H1 (cell line): ENCODE measurements around the gene SEC31A. TPM values are rescaled to one million over a fixed set of nuclear protein-coding genes. Genes with fewer than 3 reads are reported as not detected.
"Not testable (repeated sequence)": the region's sequence is repeated elsewhere in the genome, so short reads cannot be mapped to it uniquely, and the experiment has no call there.

Experiments used
- CTCF ChIA-PET: fragments of 300-600 bp; sonication (Branson Sonifier 250); formaldehyde crosslinking; loops from one replicate; lab custom pipeline; 2021; ENCODE audit not compliant: partially characterized antibody; lab: Charles Lee
- POLR2A ChIA-PET: fragments of 300-600 bp; sonication (Branson Sonifier 250); formaldehyde crosslinking; loops from one replicate; lab custom pipeline; 2021; ENCODE audit warnings: inconsistent platforms; ENCODE audit not compliant: partially characterized antibody; lab: Charles Lee
- DNase-seq, 2 experiments: peaks; one replicate each; pipeline versions ENCODE4 v3.0.0 to v3.0.0-alpha.2; 2010 to 2022; ENCODE audit warnings: low spot score in 2 of 2, low read depth in 1 of 2, mixed read lengths in 1 of 2
- FAIRE-seq: peaks from 2 replicates; lab custom pipeline; 2011; peaks lifted over from hg19 to GRCh38; lab: Jason Lieb, UNC
- H2AFZ ChIP-seq: 2 replicates; pipeline ENCODE4 v1.8.1; 2012; ENCODE audit warnings: low read length, inconsistent platforms
- H2AK5ac ChIP-seq: 2 replicates; pipeline ENCODE4 v1.6.1; 2013; ENCODE audit warnings: low read depth, low read length
- H2BK120ac ChIP-seq: replicated peaks from 2 replicates; pipeline ENCODE3; 2013; ENCODE audit warnings: low read depth, low read length, inconsistent platforms
- H2BK12ac ChIP-seq: 2 replicates; pipeline ENCODE4 v1.6.1; 2013; ENCODE audit warnings: low read depth, low read length
- H2BK15ac ChIP-seq: 2 replicates; pipeline ENCODE4 v1.6.1; 2013; ENCODE audit warnings: low read length
- H2BK20ac ChIP-seq: 2 replicates; pipeline ENCODE4 v1.6.1; 2013; ENCODE audit warnings: low read length
- H2BK5ac ChIP-seq: 2 replicates; pipeline ENCODE4 v1.6.1; 2013; ENCODE audit warnings: low read depth, low read length
- H3K14ac ChIP-seq: 2 replicates; pipeline ENCODE4 v1.6.1; 2013; ENCODE audit warnings: inconsistent platforms; ENCODE audit not compliant: insufficient read length
- H3K18ac ChIP-seq: 2 replicates; pipeline ENCODE4 v1.6.1; 2013; ENCODE audit warnings: low read length; ENCODE audit errors: extremely low read depth
- H3K23ac ChIP-seq: 2 replicates; pipeline ENCODE4 v1.6.1; 2013; ENCODE audit warnings: inconsistent platforms; ENCODE audit not compliant: insufficient read length
- H3K23me2 ChIP-seq: 2 replicates; pipeline ENCODE4 v1.6.1; 2013; ENCODE audit warnings: low read depth, low read length
- H3K27ac ChIP-seq: 2 replicates; pipeline ENCODE4 v1.6.1; 2011; ENCODE audit warnings: low read depth, low read length, inconsistent platforms
- H3K27me3 ChIP-seq, 4 experiments: replicated peaks in 1 of 4; 1 replicate in 1 of 4; 2 replicates in 3 of 4; pipeline versions ENCODE4 v1.6.1 to v1.8.1; 2011 to 2013; ENCODE audit warnings: low read length in 3 of 4, mild to moderate bottlenecking in 3 of 4, inconsistent platforms in 2 of 4, mixed read lengths in 2 of 4, moderate library complexity in 1 of 4; ENCODE audit not compliant: control insufficient read depth in 3 of 4, insufficient read depth in 3 of 4; ENCODE audit errors: extremely low read depth in 1 of 4
- H3K36me3 ChIP-seq, 4 experiments: 2 replicates each; pipeline versions ENCODE4 v1.6.1 to v1.8.1; 2011 to 2013; ENCODE audit warnings: mild to moderate bottlenecking in 4 of 4, low read length in 3 of 4, moderate library complexity in 2 of 4, control low read depth in 1 of 4, inconsistent platforms in 1 of 4; ENCODE audit not compliant: insufficient read depth in 4 of 4, control insufficient read depth in 2 of 4
- H3K4ac ChIP-seq: replicated peaks from 2 replicates; pipeline ENCODE3; 2013; ENCODE audit warnings: low read length, low read depth, mixed read lengths, inconsistent platforms; ENCODE audit not compliant: insufficient read length
- H3K4me1 ChIP-seq, 4 experiments: replicated peaks in 1 of 4; 1 replicate in 1 of 4; 2 replicates in 3 of 4; pipeline versions ENCODE4 v1.6.1 to v1.8.1; 2011 to 2013; ENCODE audit warnings: low read length in 3 of 4, inconsistent platforms in 2 of 4, mixed read lengths in 1 of 4; ENCODE audit not compliant: insufficient read depth in 4 of 4, control insufficient read depth in 3 of 4
- H3K4me2 ChIP-seq, 2 experiments: 2 replicates each; pipeline versions ENCODE4 v1.6.1 to v1.8.1; 2011 to 2013; ENCODE audit warnings: low read depth in 2 of 2, low read length in 2 of 2, control low read depth in 1 of 2, inconsistent platforms in 1 of 2, mild to moderate bottlenecking in 1 of 2; ENCODE audit not compliant: insufficient read depth in 1 of 2
- H3K4me3 ChIP-seq, 4 experiments: fragments of 200-600, 300-600 bp in 1 of 4; sonication (generic), shearing (Covaris generic), sonication (Bioruptor Twin) in 1 of 4; 2 replicates each; pipeline versions ENCODE4 v1.5.1 to v1.8.1; 2011 to 2016; ENCODE audit warnings: low read length in 4 of 4, low read depth in 3 of 4, control low read depth in 2 of 4, inconsistent platforms in 2 of 4, mild to moderate bottlenecking in 2 of 4, mixed read lengths in 1 of 4, moderate library complexity in 1 of 4; ENCODE audit not compliant: insufficient read depth in 2 of 4; ENCODE audit errors: extremely low read depth in 1 of 4
- H3K56ac ChIP-seq: replicated peaks from 2 replicates; pipeline ENCODE3; 2013; ENCODE audit warnings: low read depth, mild to moderate bottlenecking, mixed read lengths, low read length, inconsistent platforms; ENCODE audit not compliant: insufficient read length
- H3K79me1 ChIP-seq: 2 replicates; pipeline ENCODE4 v1.6.1; 2013; ENCODE audit warnings: low read depth, low read length, control low read depth
- H3K79me2 ChIP-seq, 2 experiments: 2 replicates each; pipeline versions ENCODE4 v1.6.1 to v1.8.1; 2012 to 2013; ENCODE audit warnings: low read length in 2 of 2, mild to moderate bottlenecking in 2 of 2, inconsistent platforms in 1 of 2; ENCODE audit not compliant: insufficient read depth in 2 of 2, control insufficient read depth in 1 of 2
- H3K9ac ChIP-seq, 4 experiments: replicated peaks in 1 of 4; 1 replicate in 1 of 4; 2 replicates in 3 of 4; pipeline versions ENCODE4 v1.6.1 to v1.8.1; 2011 to 2013; ENCODE audit warnings: low read depth in 3 of 4, low read length in 3 of 4, control low read depth in 2 of 4, mild to moderate bottlenecking in 2 of 4, moderate library complexity in 2 of 4, inconsistent platforms in 1 of 4; ENCODE audit errors: extremely low read depth in 1 of 4
- H3K9me3 ChIP-seq, 2 experiments: 2 replicates each; pipeline versions ENCODE4 v1.6.1 to v1.8.1; 2012 to 2013; ENCODE audit warnings: mild to moderate bottlenecking in 2 of 2, moderate library complexity in 2 of 2, control low read depth in 1 of 2, inconsistent platforms in 1 of 2, low read depth in 1 of 2, low read length in 1 of 2, mixed read lengths in 1 of 2; ENCODE audit not compliant: insufficient read depth in 2 of 2
- H4K20me1 ChIP-seq, 2 experiments: replicated peaks in 1 of 2; 2 replicates each; pipeline versions ENCODE3 to v1.8.1; 2011 to 2013; ENCODE audit warnings: inconsistent platforms in 2 of 2, low read length in 2 of 2, mild to moderate bottlenecking in 1 of 2; ENCODE audit not compliant: insufficient read depth in 2 of 2, control insufficient read depth in 1 of 2
- H4K5ac ChIP-seq: 2 replicates; pipeline ENCODE4 v1.6.1; 2013; ENCODE audit warnings: low read length, low read depth, mixed read lengths, inconsistent platforms; ENCODE audit not compliant: insufficient read length
- H4K8ac ChIP-seq: 2 replicates; pipeline ENCODE4 v1.8.0; 2013; ENCODE audit warnings: mild to moderate bottlenecking, moderate library complexity, low read length, inconsistent platforms; ENCODE audit not compliant: insufficient read depth; ENCODE audit errors: extremely low read depth
- H4K91ac ChIP-seq: replicated peaks from 2 replicates; pipeline ENCODE3; 2013; ENCODE audit warnings: low read length, mixed read lengths, inconsistent platforms; ENCODE audit not compliant: insufficient read length
- BRCA1 ChIP-seq: IDR thresholded peaks from 2 replicates; pipeline ENCODE4 v1.6.1; 2012; ENCODE audit warnings: low read depth, low read length, improper control_type of control experiment
- E2F6 ChIP-seq: IDR thresholded peaks from 2 replicates; pipeline ENCODE4 v1.6.1; 2012; ENCODE audit warnings: inconsistent platforms
- KDM1A ChIP-seq: fragments of 200-600, 300-600 bp; sonication (generic); IDR thresholded peaks from 2 replicates; pipeline ENCODE4 v1.7.1; 2016; ENCODE audit warnings: mild to moderate bottlenecking, low read length, borderline replicate concordance
- NRF1 ChIP-seq: IDR thresholded peaks from 2 replicates; pipeline ENCODE4 v1.6.1; 2011; ENCODE audit warnings: mild to moderate bottlenecking, low read depth, low read length, improper control_type of control experiment
- SRF ChIP-seq: IDR thresholded peaks from 2 replicates; pipeline ENCODE4 v1.6.1; 2011; ENCODE audit warnings: mild to moderate bottlenecking, low read depth, low read length, moderate library complexity
- WGBS, 2 experiments: shearing (Covaris generic) in 1 of 2; methylation state at CpG; one replicate each; pipeline versions ENCODE4 v1.1.6 to v1.1.7; 2013 to 2015; ENCODE audit warnings: low lambda C conversion rate in 2 of 2, mixed read lengths in 2 of 2, inconsistent platforms in 1 of 2, low coverage in 1 of 2, missing lambda C conversion rate in 1 of 2; ENCODE audit not compliant: insufficient replicate concordance in 2 of 2, insufficient coverage in 1 of 2, insufficient read length in 1 of 2; ENCODE audit errors: extremely low coverage in 1 of 2, missing lambda C conversion rate in 1 of 2; 5-methylcytosine and 5-hydroxymethylcytosine counted together
- polyA plus RNA-seq, 7 experiments: library from polyadenylated mRNA; depleted of rRNA in 3 of 7; stranded (reverse) in 5 of 7; unstranded in 2 of 7; fragments of >200 nt in 5 of 7; fragments of 200-250 nt in 2 of 7; gene quantifications; 1 replicate in 5 of 7; 2 replicates in 1 of 7; 4 replicates in 1 of 7; pipeline versions ENCODE4 v1.2.1 to v1.2.3, GENCODE V29; 2011 to 2013; ENCODE audit warnings: missing spikeins in 2 of 7, mixed read lengths in 2 of 7
- total RNA-seq: library from RNA; stranded (reverse); fragmentation: NEBNext Ultra II Directional; extraction: Animal tissue kit (Norgen Biotek cat#: 25700); gene quantifications from 2 replicates; pipeline ENCODE4 v1.2.1, GENCODE V29; 2021

SEC31A gene
- total and polyA plus RNA-seq, 2 of the 8 experiments (the other 6 are each of a cell fraction or from before 2014, with no cell fraction given): 112 to 125 TPM

GRCh38 chr4:82866706-82867385, 24.1 kb downstream of the SEC31A start (continued):
- TF ChIP-seq E2F6 (no peak), NRF1 (no peak), SRF (no peak), KDM1A (no peak), BRCA1 (no peak)

GRCh38 chr4:82866033-82866432, 24.9 kb downstream of the SEC31A start:
- H3K23me2 ChIP-seq, H3K4ac ChIP-seq, H3K9me3 ChIP-seq, H2BK5ac ChIP-seq, H3K18ac ChIP-seq, H2BK120ac ChIP-seq, H2AFZ ChIP-seq, FAIRE-seq, H4K5ac ChIP-seq, H4K20me1 ChIP-seq, H2AK5ac ChIP-seq, H2BK15ac ChIP-seq, H3K14ac ChIP-seq, H3K79me2 ChIP-seq, H4K91ac ChIP-seq, H3K4me2 ChIP-seq, H2BK12ac ChIP-seq, H3K9ac ChIP-seq, H4K8ac ChIP-seq, H2BK20ac ChIP-seq, H3K4me1 ChIP-seq, H3K79me1 ChIP-seq, POLR2A ChIA-PET, H3K23ac ChIP-seq, H3K4me3 ChIP-seq, H3K56ac ChIP-seq, H3K27me3 ChIP-seq, H3K27ac ChIP-seq, DNase-seq: not testable (repeated sequence)
- peaks cover 8 to 74% (median 44%) of the 10 kb centered on the region in 4 experiments for H3K36me3 ChIP-seq
- 95% methylated on average over 5 of the region's 6 CpGs; no CpG with 5 or more reads in 1 of the 2 experiments for WGBS, 2 experiments
- CTCF ChIA-PET: interaction anchor here (1.2 to 3.0 kb wide), 2 partner anchors 14 to 24 kb away, joined by 7 to 14 read pairs; no protein-coding TSS in a partner anchor
